HepG2 (cell line): ENCODE results near the gene GALNTL6. TPM values are rescaled to one million over a fixed set of nuclear protein-coding genes. Genes with fewer than 3 reads are reported as not detected.

ENCODE experiments used
- MEF2D ChIP-seq: sonication (generic); formaldehyde crosslinking; IDR thresholded peaks from 2 replicates; pipeline ENCODE4 v1.5.1; 2020; ENCODE audit warnings: mild to moderate bottlenecking, missing genetic modification reagents
- NCOR1 ChIP-seq: fragments of 200-600 bp; sonication (generic); IDR thresholded peaks from 2 replicates; pipeline ENCODE4 v1.7.0; 2017; ENCODE audit warnings: antibody characterized with exemption, low read length, borderline replicate concordance
- NFIC ChIP-seq: IDR thresholded peaks from 2 replicates; pipeline ENCODE4 v1.6.1; 2012; ENCODE audit warnings: mild to moderate bottlenecking, low read length, inconsistent platforms
- NPAS2 ChIP-seq: sonication (generic); formaldehyde crosslinking; IDR thresholded peaks from 2 replicates; pipeline ENCODE4 v1.8.0; 2022; ENCODE audit warnings: mild to moderate bottlenecking, missing genetic modification reagents, borderline replicate concordance
- PATZ1 ChIP-seq: sonication (generic); formaldehyde crosslinking; IDR thresholded peaks from 2 replicates; pipeline ENCODE4 v1.4.0; 2020; ENCODE audit warnings: missing genetic modification reagents
- PAWR ChIP-seq: sonication (generic); formaldehyde crosslinking; IDR thresholded peaks from 2 replicates; pipeline ENCODE4 v1.4.0; 2020; ENCODE audit warnings: missing genetic modification reagents, mild to moderate bottlenecking, borderline replicate concordance
- PAXIP1 ChIP-seq: sonication (generic); formaldehyde crosslinking; conservative IDR thresholded peaks from 2 replicates; pipeline ENCODE4 v1.4.0; 2020; ENCODE audit warnings: mild to moderate bottlenecking, missing genetic modification reagents, moderate library complexity
- ZNF691 ChIP-seq: sonication (generic); formaldehyde crosslinking; IDR thresholded peaks from 2 replicates; pipeline ENCODE4 v1.4.0; 2020; ENCODE audit warnings: missing genetic modification reagents, low read depth, mild to moderate bottlenecking, borderline replicate concordance
- polyA plus RNA-seq, 8 experiments: library from polyadenylated mRNA; depleted of rRNA in 3 of 8; stranded (reverse) in 7 of 8; unstranded in 1 of 8; fragments of >200 nt; fragmentation: Illumina TruSeq in 4 of 8; extraction: Trizol in 4 of 8; gene quantifications; 2 replicates each; pipeline versions ENCODE4 v1.2.1 to v1.2.3, GENCODE V29; 2011 to 2016; ENCODE audit warnings: low read depth in 4 of 8, missing spikeins in 1 of 8, mixed read lengths in 1 of 8; ENCODE audit not compliant: insufficient read depth in 1 of 8
- total RNA-seq, 5 experiments: library from RNA; depleted of rRNA; stranded (reverse); fragments of >200 nt; fragmentation: Illumina TruSeq; extraction: Trizol; gene quantifications; 2 replicates each; pipeline ENCODE4 v1.2.3, GENCODE V29; 2016; ENCODE audit warnings: low read depth in 1 of 5

The GALNTL6 gene
- total and polyA plus RNA-seq, 2 of the 13 experiments (the other 11 are each of a cell fraction or from before 2014, with no cell fraction given), result not detected

- TF ChIP-seq NPAS2 (CRISPR knock-in tag) (no peak), NFIC (no peak), ZNF691 (no peak), MEF2D (no peak), PAWR (CRISPR knock-in tag) (no peak), NCOR1 (no peak), PAXIP1 (CRISPR knock-in tag) (no peak), PATZ1 (CRISPR knock-in tag) (no peak)
These were observed 760.7 kb downstream of the GALNTL6 start (continued) for GRCh38 chr4:172573899-172574298.
